Panc1 (cell line): ENCODE measurements around the gene ADGRF1. TPM values are rescaled to one million over a fixed set of nuclear protein-coding genes. Genes with fewer than 3 reads are reported as not detected.

Experiments used
- ATAC-seq: fragments of 200-7000 bp; cut with Tn5 transposase; 2 replicates; pipeline ENCODE4 v1.9.1; 2020; ENCODE audit warnings: mild to moderate bottlenecking, moderate library complexity
- BruUV-seq: library from RNA; stranded (reverse); fragments of 400-500 nt; replicated peaks from 2 replicates; lab custom pipeline; 2021; lab: Mats Ljungman, UMichigan
- CTCF ChIA-PET: fragments of 300-600 bp; sonication (Branson Sonifier 250); formaldehyde crosslinking; loops from one replicate; lab custom pipeline; 2022; ENCODE audit warnings: antibody characterized with exemption; lab: Charles Lee
- POLR2A ChIA-PET: fragments of 300-600 bp; sonication (Branson Sonifier 250); formaldehyde crosslinking; loops from one replicate; lab custom pipeline; 2022; ENCODE audit warnings: antibody characterized with exemption; lab: Charles Lee
- DNase-seq: peaks from one replicate; pipeline ENCODE4 v3.0.0-alpha.2; 2010; ENCODE audit warnings: low read depth, low spot score
- H3K27ac ChIP-seq: 2 replicates; pipeline ENCODE4 v1.5.1; 2011; ENCODE audit warnings: mild to moderate bottlenecking, low read length, inconsistent platforms
- H3K27me3 ChIP-seq: fragments of 200-500 bp; sonication (Bioruptor generic); 2 replicates; pipeline ENCODE4 v1.6.0; 2014; ENCODE audit warnings: low read length, inconsistent platforms; ENCODE audit not compliant: control insufficient read depth, insufficient read depth
- H3K36me3 ChIP-seq: fragments of 200-500 bp; sonication (Bioruptor generic); 2 replicates; pipeline ENCODE4 v1.5.1; 2014; ENCODE audit warnings: inconsistent platforms, mild to moderate bottlenecking, low read length, moderate library complexity; ENCODE audit not compliant: control insufficient read depth, insufficient read depth
- H3K4me1 ChIP-seq: 2 replicates; pipeline ENCODE4 v1.5.1; 2011; ENCODE audit warnings: inconsistent platforms, mild to moderate bottlenecking, low read length, moderate library complexity; ENCODE audit not compliant: control insufficient read depth, insufficient read depth
- H3K4me3 ChIP-seq, 2 experiments: 2 replicates each; pipeline ENCODE4 v1.5.1; 2011 to 2012; ENCODE audit warnings: low read depth in 2 of 2, low read length in 2 of 2, mild to moderate bottlenecking in 2 of 2, inconsistent platforms in 1 of 2, moderate library complexity in 1 of 2
- H3K9me3 ChIP-seq: fragments of 200-500 bp; sonication (Bioruptor generic); 2 replicates; pipeline ENCODE4 v1.5.1; 2014; ENCODE audit warnings: low read depth, mild to moderate bottlenecking, inconsistent platforms, low read length, moderate library complexity; ENCODE audit not compliant: control insufficient read depth, insufficient read depth
- CTCF ChIP-seq: fragments of 450-650 bp; IDR thresholded peaks from 2 replicates; pipeline ENCODE4 v1.5.1; 2017; ENCODE audit warnings: mild to moderate bottlenecking
- POLR2AphosphoS5 ChIP-seq: IDR thresholded peaks from 2 replicates; pipeline ENCODE4 v1.6.1; 2012; ENCODE audit warnings: mild to moderate bottlenecking, low read depth, low read length, moderate library complexity
- REST ChIP-seq, 2 experiments: IDR thresholded peaks; 2 replicates each; pipeline ENCODE4 v1.6.1; 2011 to 2012; ENCODE audit warnings: low read depth in 2 of 2, control low read depth in 1 of 2, low read length in 1 of 2, mild to moderate bottlenecking in 1 of 2, moderate library complexity in 1 of 2; ENCODE audit not compliant: insufficient read depth in 1 of 2
- SIN3A ChIP-seq: IDR thresholded peaks from 2 replicates; pipeline ENCODE4 v1.6.1; 2012; ENCODE audit warnings: low read depth, mild to moderate bottlenecking, low read length, moderate library complexity, borderline replicate concordance; ENCODE audit not compliant: insufficient read depth
- TCF7L2 ChIP-seq: IDR thresholded peaks from 2 replicates; pipeline ENCODE4 v1.6.1; 2011; ENCODE audit warnings: mild to moderate bottlenecking, low read depth, low read length, inconsistent platforms
- in situ Hi-C: cut with HindIII; loops from 2 replicates; pipeline ENCODE4 v1.10.0; 2016; ENCODE audit warnings: low sequenced_read_pairs, low pct_unique_long_range_greater_than_20kb
- intact Hi-C: fragments of 100-400 bp; cut with micrococcal nuclease; formaldehyde crosslinking; loops from one replicate; pipeline ENCODE4 v1.10.0; 2022; ENCODE audit not compliant: unreplicated experiment
- total RNA-seq: library from RNA; stranded (reverse); gene quantifications from one replicate; pipeline ENCODE4 v1.2.1, GENCODE V29; 2021; ENCODE audit not compliant: unreplicated experiment

ADGRF1 gene
- total RNA-seq, 1 experiment from 2014 or later = 0.95 TPM

- TF ChIP-seq REST (IDR thresholded peaks at IDR 0.05; ENCODE audit: insufficient read depth in 1 of 2, low read depth in 2 of 2, low read length in 1 of 2) (no peak), POLR2AphosphoS5 (no peak), SIN3A (no peak), TCF7L2 (no peak), CTCF (no peak)
- no peaks in the 10 kb centered on the region for H3K4me1 ChIP-seq
- in situ Hi-C loops = no loop called here
- BruUV-seq = no TSS peak
- DNase-seq (no peak), ATAC-seq (no peak; the same call in 1 of the 2 replicates)
- ChIA-PET CTCF (no interaction called here), POLR2A (no interaction called here)
- no peaks in the 10 kb centered on the region for H3K36me3 ChIP-seq
- no peaks in the 10 kb centered on the region for H3K27me3 ChIP-seq
- H3K4me3 ChIP-seq = no peak overlapping the region
- H3K27ac ChIP-seq = no peak overlapping the region
- no peaks in the 10 kb centered on the region for H3K9me3 ChIP-seq
- intact Hi-C loops = no loop called here
Observed at GRCh38 chr6:47016261-47016660, 25.9 kb downstream of the ADGRF1 start.

GRCh38 chr6:47014401-47014800, 27.7 kb downstream of the ADGRF1 start:
- H3K4me1 ChIP-seq = no peaks in the 10 kb centered on the region
- DNase-seq = no peak
- in situ Hi-C loops (no loop called here), intact Hi-C loops (no loop called here)
- ATAC-seq = no peak
- TF ChIP-seq POLR2AphosphoS5 (no peak), TCF7L2 (no peak), REST (IDR thresholded peaks at IDR 0.05; ENCODE audit: insufficient read depth in 1 of 2, low read depth in 2 of 2, low read length in 1 of 2) (no peak), CTCF (no peak), SIN3A (no peak)
- no peak overlapping the region for H3K4me3 ChIP-seq
- H3K27me3 ChIP-seq = no peaks in the 10 kb centered on the region
- BruUV-seq = no TSS peak
- POLR2A ChIA-PET = no interaction called here
- H3K9me3 ChIP-seq = no peaks in the 10 kb centered on the region
- no peaks in the 10 kb centered on the region for H3K36me3 ChIP-seq
- no peak overlapping the region for H3K27ac ChIP-seq
- CTCF ChIA-PET = no interaction called here
